SK-N-SH (cell line): Measurements from ENCODE around the gene PYDC1.

ENCODE experiments used
- POLR2AphosphoS5 ChIP-seq: IDR thresholded peaks from 2 replicates; pipeline ENCODE4 v1.6.1; 2012; ENCODE audit warnings: low read depth, low read length
- RXRA ChIP-seq: IDR thresholded peaks from 2 replicates; pipeline ENCODE4 v1.4.0; 2012; ENCODE audit warnings: low read depth, mild to moderate bottlenecking, borderline replicate concordance
- SIN3A ChIP-seq: IDR thresholded peaks from 2 replicates; pipeline ENCODE4 v1.6.1; 2012; ENCODE audit warnings: low read depth, mild to moderate bottlenecking, low read length, moderate library complexity, borderline replicate concordance
- SMC3 ChIP-seq: IDR thresholded peaks from 2 replicates; pipeline ENCODE4 v1.6.1; 2012; ENCODE audit warnings: low read depth, low read length, improper control_type of control experiment
- TF ChIP-seq, protein P1 (sequence below): IDR thresholded peaks from 2 replicates; pipeline ENCODE4 v1.6.1; 2012; ENCODE audit warnings: mild to moderate bottlenecking, low read depth, low read length, moderate library complexity
- TF ChIP-seq, protein P2 (sequence below): fragments of 200-600 bp; sonication (generic); IDR thresholded peaks from 2 replicates; pipeline ENCODE4 v1.6.1; 2017; ENCODE audit warnings: antibody characterized with exemption, mild to moderate bottlenecking, moderate library complexity
- TF ChIP-seq, protein P3 (sequence below): fragments of 150-350 bp; IDR thresholded peaks from 2 replicates; pipeline ENCODE4 v1.6.1; 2016; ENCODE audit warnings: mild to moderate bottlenecking, low read depth, low read length
- TF ChIP-seq, protein P4 (sequence below): IDR thresholded peaks from 2 replicates; pipeline ENCODE4 v1.4.0; 2012; ENCODE audit warnings: low read depth, borderline replicate concordance

DNA sequence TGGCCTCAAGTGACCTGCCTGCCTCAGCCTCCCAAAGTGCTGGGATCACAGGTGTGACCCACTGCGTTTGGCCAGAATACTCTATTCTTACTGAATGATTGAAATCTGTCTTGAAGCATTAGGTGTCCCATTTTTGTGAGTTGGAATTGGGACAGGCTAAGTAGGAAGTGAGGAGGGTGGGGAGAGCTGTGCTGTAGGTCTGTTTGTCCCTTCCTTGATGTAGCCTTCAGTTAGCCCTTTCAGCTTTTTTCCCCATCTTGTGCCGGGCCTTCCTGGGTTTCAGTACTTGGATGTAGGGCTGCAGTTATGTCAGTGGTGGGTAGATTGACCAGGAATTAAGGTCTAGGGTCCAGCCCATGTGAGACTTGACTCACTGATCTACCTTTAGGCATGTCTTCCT lies 23.1 kb downstream of the PYDC1 start:
- TF ChIP-seq, protein P1, sequence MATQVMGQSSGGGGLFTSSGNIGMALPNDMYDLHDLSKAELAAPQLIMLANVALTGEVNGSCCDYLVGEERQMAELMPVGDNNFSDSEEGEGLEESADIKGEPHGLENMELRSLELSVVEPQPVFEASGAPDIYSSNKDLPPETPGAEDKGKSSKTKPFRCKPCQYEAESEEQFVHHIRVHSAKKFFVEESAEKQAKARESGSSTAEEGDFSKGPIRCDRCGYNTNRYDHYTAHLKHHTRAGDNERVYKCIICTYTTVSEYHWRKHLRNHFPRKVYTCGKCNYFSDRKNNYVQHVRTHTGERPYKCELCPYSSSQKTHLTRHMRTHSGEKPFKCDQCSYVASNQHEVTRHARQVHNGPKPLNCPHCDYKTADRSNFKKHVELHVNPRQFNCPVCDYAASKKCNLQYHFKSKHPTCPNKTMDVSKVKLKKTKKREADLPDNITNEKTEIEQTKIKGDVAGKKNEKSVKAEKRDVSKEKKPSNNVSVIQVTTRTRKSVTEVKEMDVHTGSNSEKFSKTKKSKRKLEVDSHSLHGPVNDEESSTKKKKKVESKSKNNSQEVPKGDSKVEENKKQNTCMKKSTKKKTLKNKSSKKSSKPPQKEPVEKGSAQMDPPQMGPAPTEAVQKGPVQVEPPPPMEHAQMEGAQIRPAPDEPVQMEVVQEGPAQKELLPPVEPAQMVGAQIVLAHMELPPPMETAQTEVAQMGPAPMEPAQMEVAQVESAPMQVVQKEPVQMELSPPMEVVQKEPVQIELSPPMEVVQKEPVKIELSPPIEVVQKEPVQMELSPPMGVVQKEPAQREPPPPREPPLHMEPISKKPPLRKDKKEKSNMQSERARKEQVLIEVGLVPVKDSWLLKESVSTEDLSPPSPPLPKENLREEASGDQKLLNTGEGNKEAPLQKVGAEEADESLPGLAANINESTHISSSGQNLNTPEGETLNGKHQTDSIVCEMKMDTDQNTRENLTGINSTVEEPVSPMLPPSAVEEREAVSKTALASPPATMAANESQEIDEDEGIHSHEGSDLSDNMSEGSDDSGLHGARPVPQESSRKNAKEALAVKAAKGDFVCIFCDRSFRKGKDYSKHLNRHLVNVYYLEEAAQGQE, result no peak
- TF ChIP-seq SMC3 (no peak), SIN3A (no peak), RXRA (no peak), POLR2AphosphoS5 (no peak)
- TF ChIP-seq, protein P2, sequence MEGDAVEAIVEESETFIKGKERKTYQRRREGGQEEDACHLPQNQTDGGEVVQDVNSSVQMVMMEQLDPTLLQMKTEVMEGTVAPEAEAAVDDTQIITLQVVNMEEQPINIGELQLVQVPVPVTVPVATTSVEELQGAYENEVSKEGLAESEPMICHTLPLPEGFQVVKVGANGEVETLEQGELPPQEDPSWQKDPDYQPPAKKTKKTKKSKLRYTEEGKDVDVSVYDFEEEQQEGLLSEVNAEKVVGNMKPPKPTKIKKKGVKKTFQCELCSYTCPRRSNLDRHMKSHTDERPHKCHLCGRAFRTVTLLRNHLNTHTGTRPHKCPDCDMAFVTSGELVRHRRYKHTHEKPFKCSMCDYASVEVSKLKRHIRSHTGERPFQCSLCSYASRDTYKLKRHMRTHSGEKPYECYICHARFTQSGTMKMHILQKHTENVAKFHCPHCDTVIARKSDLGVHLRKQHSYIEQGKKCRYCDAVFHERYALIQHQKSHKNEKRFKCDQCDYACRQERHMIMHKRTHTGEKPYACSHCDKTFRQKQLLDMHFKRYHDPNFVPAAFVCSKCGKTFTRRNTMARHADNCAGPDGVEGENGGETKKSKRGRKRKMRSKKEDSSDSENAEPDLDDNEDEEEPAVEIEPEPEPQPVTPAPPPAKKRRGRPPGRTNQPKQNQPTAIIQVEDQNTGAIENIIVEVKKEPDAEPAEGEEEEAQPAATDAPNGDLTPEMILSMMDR, result no peak
- TF ChIP-seq, protein P3, sequence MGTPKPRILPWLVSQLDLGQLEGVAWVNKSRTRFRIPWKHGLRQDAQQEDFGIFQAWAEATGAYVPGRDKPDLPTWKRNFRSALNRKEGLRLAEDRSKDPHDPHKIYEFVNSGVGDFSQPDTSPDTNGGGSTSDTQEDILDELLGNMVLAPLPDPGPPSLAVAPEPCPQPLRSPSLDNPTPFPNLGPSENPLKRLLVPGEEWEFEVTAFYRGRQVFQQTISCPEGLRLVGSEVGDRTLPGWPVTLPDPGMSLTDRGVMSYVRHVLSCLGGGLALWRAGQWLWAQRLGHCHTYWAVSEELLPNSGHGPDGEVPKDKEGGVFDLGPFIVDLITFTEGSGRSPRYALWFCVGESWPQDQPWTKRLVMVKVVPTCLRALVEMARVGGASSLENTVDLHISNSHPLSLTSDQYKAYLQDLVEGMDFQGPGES, result no peak
- TF ChIP-seq, protein P4, sequence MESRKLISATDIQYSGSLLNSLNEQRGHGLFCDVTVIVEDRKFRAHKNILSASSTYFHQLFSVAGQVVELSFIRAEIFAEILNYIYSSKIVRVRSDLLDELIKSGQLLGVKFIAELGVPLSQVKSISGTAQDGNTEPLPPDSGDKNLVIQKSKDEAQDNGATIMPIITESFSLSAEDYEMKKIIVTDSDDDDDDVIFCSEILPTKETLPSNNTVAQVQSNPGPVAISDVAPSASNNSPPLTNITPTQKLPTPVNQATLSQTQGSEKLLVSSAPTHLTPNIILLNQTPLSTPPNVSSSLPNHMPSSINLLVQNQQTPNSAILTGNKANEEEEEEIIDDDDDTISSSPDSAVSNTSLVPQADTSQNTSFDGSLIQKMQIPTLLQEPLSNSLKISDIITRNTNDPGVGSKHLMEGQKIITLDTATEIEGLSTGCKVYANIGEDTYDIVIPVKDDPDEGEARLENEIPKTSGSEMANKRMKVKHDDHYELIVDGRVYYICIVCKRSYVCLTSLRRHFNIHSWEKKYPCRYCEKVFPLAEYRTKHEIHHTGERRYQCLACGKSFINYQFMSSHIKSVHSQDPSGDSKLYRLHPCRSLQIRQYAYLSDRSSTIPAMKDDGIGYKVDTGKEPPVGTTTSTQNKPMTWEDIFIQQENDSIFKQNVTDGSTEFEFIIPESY, result no peak
